GM23248 (cell line): ENCODE measurements around the gene DENND2A. TPM values are rescaled to one million over a fixed set of nuclear protein-coding genes. Genes with fewer than 3 reads are reported as not detected.

ENCODE experiments used
- DNase-seq: peaks from one replicate; pipeline ENCODE4 v3.0.0-alpha.2; 2015
- H2AFZ ChIP-seq: fragments of 200-600 bp; sonication (generic); 2 replicates; pipeline ENCODE4 v1.6.1; 2016; ENCODE audit warnings: antibody characterized with exemption
- H3F3A ChIP-seq: fragments of 200-600 bp; sonication (generic); 2 replicates; pipeline ENCODE4 v1.6.1; 2016; ENCODE audit warnings: mild to moderate bottlenecking, antibody characterized with exemption, mixed run types; ENCODE audit not compliant: insufficient read depth
- H3K27ac ChIP-seq: fragments of 200-600 bp; sonication (generic); 2 replicates; pipeline ENCODE4 v1.5.1; 2016; ENCODE audit warnings: mild to moderate bottlenecking
- H3K27me3 ChIP-seq: fragments of 200-600 bp; sonication (generic); replicated peaks from 2 replicates; pipeline ENCODE4 v1.6.1; 2016; ENCODE audit warnings: mild to moderate bottlenecking; ENCODE audit not compliant: insufficient read depth
- H3K36me3 ChIP-seq: fragments of 200-600 bp; sonication (generic); 2 replicates; pipeline ENCODE4 v1.6.1; 2016; ENCODE audit warnings: low read depth, mild to moderate bottlenecking
- H3K4me1 ChIP-seq: fragments of 200-600 bp; sonication (generic); 2 replicates; pipeline ENCODE4 v1.6.1; 2016; ENCODE audit warnings: mild to moderate bottlenecking; ENCODE audit not compliant: insufficient read depth
- H3K4me2 ChIP-seq: fragments of 200-600 bp; sonication (generic); one replicate; pipeline ENCODE4 v1.6.1; 2016; ENCODE audit warnings: mild to moderate bottlenecking; ENCODE audit not compliant: unreplicated experiment
- H3K4me3 ChIP-seq: fragments of 200-600 bp; sonication (generic); 2 replicates; pipeline ENCODE4 v1.5.1; 2016; ENCODE audit warnings: mild to moderate bottlenecking
- H3K79me2 ChIP-seq: fragments of 200-600 bp; sonication (generic); 2 replicates; pipeline ENCODE4 v1.6.1; 2016; ENCODE audit warnings: mild to moderate bottlenecking; ENCODE audit not compliant: insufficient read depth
- H3K9ac ChIP-seq: fragments of 200-600 bp; sonication (generic); 2 replicates; pipeline ENCODE4 v1.6.1; 2016; ENCODE audit warnings: mild to moderate bottlenecking
- H3K9me2 ChIP-seq: fragments of 200-600 bp; sonication (generic); 2 replicates; pipeline ENCODE4 v1.6.1; 2016; ENCODE audit warnings: mixed run types, mild to moderate bottlenecking, moderate library complexity; ENCODE audit not compliant: insufficient read depth
- H3K9me3 ChIP-seq: fragments of 200-600 bp; sonication (generic); one replicate; pipeline ENCODE4 v1.6.1; 2017; ENCODE audit warnings: low read depth
- H4K20me1 ChIP-seq: fragments of 200-600 bp; sonication (generic); 2 replicates; pipeline ENCODE4 v1.6.0; 2016; ENCODE audit not compliant: insufficient read depth
- EZH2 ChIP-seq: fragments of 200-600 bp; sonication (generic); IDR thresholded peaks from 2 replicates; pipeline ENCODE4 v1.6.1; 2018; ENCODE audit warnings: antibody characterized with exemption, mild to moderate bottlenecking; ENCODE audit not compliant: insufficient read depth, poor library complexity, severe bottlenecking
- EZH2phosphoT487 ChIP-seq: fragments of 200-600 bp; sonication (generic); IDR thresholded peaks from 2 replicates; pipeline ENCODE4 v1.6.1; 2018; ENCODE audit warnings: antibody characterized with exemption, moderate library complexity, mild to moderate bottlenecking, low read depth; ENCODE audit not compliant: insufficient read depth
- WGBS, 2 experiments: methylation state at CpG; one replicate each; pipeline ENCODE4 v1.1.6; 2015 to 2017; ENCODE audit warnings: low lambda C conversion rate in 2 of 2, low coverage in 1 of 2; ENCODE audit errors: missing lambda C conversion rate in 2 of 2; 5-methylcytosine and 5-hydroxymethylcytosine counted together
- in situ Hi-C: fragments of 300-500 bp; cut with MboI; formaldehyde crosslinking; loops from 2 replicates; pipeline ENCODE4 v1.15.0; 2020
- polyA plus RNA-seq: library from polyadenylated mRNA; unstranded; fragments of >200 nt; fragmentation: Nextera tagmentation; extraction: Ambion mirVana; gene quantifications from 2 replicates; pipeline ENCODE4 v1.2.1, GENCODE V29; 2016
- total RNA-seq: library from RNA; depleted of rRNA; stranded (reverse); fragments of >200 nt; shearing (Covaris generic); gene quantifications from 2 replicates; pipeline ENCODE4 v1.2.3, GENCODE V29; 2014

Gene DENND2A
- total and polyA plus RNA-seq, 2 experiments from 2014 or later, result 0.78 to 2.2 TPM

- Histone ChIP-seq H4K20me1 (no peaks in the 10 kb centered on the region), H2AFZ (peak overlapping the region; percentile 68)
Observed at GRCh38 chr7:140541176-140541512, 99.5 kb downstream of the DENND2A start.

GRCh38 chr7:140540136-140540777 is 100.4 kb downstream of the DENND2A start:
- WGBS, 2 experiments, result 89 to 92% methylated on average over 18 of the region's 18 CpGs
- Histone ChIP-seq H2AFZ (no peak overlapping the region), H3K4me1 (peaks cover 21% of the 10 kb centered on the region), H3K27ac (no peak overlapping the region), H3K9ac (no peak overlapping the region), H3K4me2 (no peak overlapping the region), H3K9me3 (no peaks in the 10 kb centered on the region), H3K36me3 (no peaks in the 10 kb centered on the region), H3K27me3 (no peaks in the 10 kb centered on the region), H3K79me2 (no peaks in the 10 kb centered on the region), H3K4me3 (no peak overlapping the region), H4K20me1 (no peaks in the 10 kb centered on the region), H3K9me2 (no peaks in the 10 kb centered on the region), H3F3A (peaks cover 21% of the 10 kb centered on the region)
- no peak for TF ChIP-seq EZH2phosphoT487
- TF ChIP-seq EZH2, result no peak
- in situ Hi-C loops, result no loop called here
- no peak for DNase-seq

More at GRCh38 chr7:140541176-140541512, 99.5 kb downstream of the DENND2A start:
- H3F3A ChIP-seq, result peaks cover 21% of the 10 kb centered on the region
- TF ChIP-seq EZH2phosphoT487 (no peak), EZH2 (no peak)
- H3K9me2 ChIP-seq, result no peaks in the 10 kb centered on the region
- 97 to 98% methylated on average over 3 to 4 of the region's 4 CpGs for WGBS, 2 experiments
- no peaks in the 10 kb centered on the region for H3K36me3 ChIP-seq
- in situ Hi-C loops, result no loop called here
- H3K4me2 ChIP-seq, result peak overlapping the region; percentile 77
- no peak for DNase-seq
- peaks cover 21% of the 10 kb centered on the region for H3K4me1 ChIP-seq
- peak overlapping the region; percentile 86 for H3K27ac ChIP-seq
- H3K9me3 ChIP-seq, result no peaks in the 10 kb centered on the region
- peak overlapping the region; percentile 71 for H3K9ac ChIP-seq
- peak overlapping the region; percentile 56; the same call in 1 of the 2 replicates for H3K4me3 ChIP-seq
- H3K79me2 ChIP-seq, result no peaks in the 10 kb centered on the region
- H3K27me3 ChIP-seq, result no peaks in the 10 kb centered on the region

GRCh38 chr7:140539461-140539860 is 101.2 kb downstream of the DENND2A start:
- Histone ChIP-seq H4K20me1 (no peaks in the 10 kb centered on the region), H3K36me3 (no peaks in the 10 kb centered on the region), H3K27ac (no peak overlapping the region), H3K9me3 (no peaks in the 10 kb centered on the region), H3K4me2 (no peak overlapping the region), H3K4me3 (no peak overlapping the region), H3K9me2 (no peaks in the 10 kb centered on the region), H3K79me2 (no peaks in the 10 kb centered on the region), H3K9ac (no peak overlapping the region), H3K27me3 (no peaks in the 10 kb centered on the region), H2AFZ (no peak overlapping the region), H3F3A (peaks cover 21% of the 10 kb centered on the region), H3K4me1 (peaks cover 21% of the 10 kb centered on the region)
- in situ Hi-C loops, result no loop called here
- no peak for DNase-seq
- no peak for TF ChIP-seq EZH2
- no peak for TF ChIP-seq EZH2phosphoT487
- 91 to 96% methylated on average over 16 to 18 of the region's 18 CpGs for WGBS, 2 experiments

- Histone ChIP-seq H3K79me2 (no peaks in the 10 kb centered on the region), H3K4me2 (no peak overlapping the region), H3K9me3 (no peaks in the 10 kb centered on the region), H3F3A (peaks cover 20% of the 10 kb centered on the region), H4K20me1 (no peaks in the 10 kb centered on the region), H3K9ac (no peak overlapping the region), H3K4me3 (no peak overlapping the region), H2AFZ (no peak overlapping the region), H3K36me3 (no peaks in the 10 kb centered on the region), H3K27ac (no peak overlapping the region), H3K9me2 (no peaks in the 10 kb centered on the region), H3K4me1 (peaks cover 21% of the 10 kb centered on the region), H3K27me3 (no peaks in the 10 kb centered on the region)
- TF ChIP-seq EZH2, result no peak
- no peak for TF ChIP-seq EZH2phosphoT487
- DNase-seq, result no peak
- 78 to 79% methylated on average over 12 of the region's 12 CpGs for WGBS, 2 experiments
- in situ Hi-C loops, result no loop called here
Observed at GRCh38 chr7:140537750-140538482, 102.7 kb downstream of the DENND2A start.
